NCI-H1092 treated with DMSO at 0.1 percent for 48 hours (cell line): Measurements from ENCODE around the gene NMRK2.
A peak's percentile ranks its signal among the peaks of the same experiment; 100 is the strongest.
"Not testable (repeated sequence)": the region's sequence is repeated elsewhere in the genome, so short reads cannot be mapped to it uniquely, and the experiment has no call there.

Source experiments
- DNase-seq: peaks from one replicate; lab custom pipeline; 2025; lab: John Stamatoyannopoulos, UW

Gene NMRK2

GRCh38 chr19:3964256-3965194 is 31.7 kb downstream of the NMRK2 start:
- DNase-seq: no peak

- no peak for DNase-seq
Measured at GRCh38 chr19:3966051-3967017, 33.5 kb downstream of the NMRK2 start.

- not testable (repeated sequence) for DNase-seq
Measured at GRCh38 chr19:3967983-3968382, 35.1 kb downstream of the NMRK2 start.

GRCh38 chr19:3968556-3969434 is 35.9 kb downstream of the NMRK2 start:
- no peak for DNase-seq

GRCh38 chr19:3969435-3970312 is 36.8 kb downstream of the NMRK2 start:
- no peak for DNase-seq

GRCh38 chr19:3970313-3970807 is 37.5 kb downstream of the NMRK2 start:
- DNase-seq: no peak

- DNase-seq: peak; percentile 98
Measured at GRCh38 chr19:3970808-3971598, 38.1 kb downstream of the NMRK2 start, which contains the start of gene DAPK3. TSS of gene DAPK3 (minus strand) at chr19:3971099. CDS start at chr19:3969735, 1,364 bp downstream.

GRCh38 chr19:3975144-3975543 is 42.3 kb downstream of the NMRK2 start:
- no peak for DNase-seq

GRCh38 chr19:3975637-3976087 is 42.8 kb downstream of the NMRK2 start:
- no peak for DNase-seq

GRCh38 chr19:3976495-3977241 is 43.8 kb downstream of the NMRK2 start:
- DNase-seq: no peak

GRCh38 chr19:3977242-3978143 is 44.6 kb downstream of the NMRK2 start:
- no peak for DNase-seq

- DNase-seq: no peak
Measured at GRCh38 chr19:3978145-3978544, 45.3 kb downstream of the NMRK2 start.

- DNase-seq: no peak
Measured at GRCh38 chr19:3979289-3979673, 46.4 kb downstream of the NMRK2 start.

- DNase-seq: no peak
Measured at GRCh38 chr19:3979674-3980352, 46.9 kb downstream of the NMRK2 start.

GRCh38 chr19:3980353-3981251 is 47.7 kb downstream of the NMRK2 start:
- DNase-seq: no peak

GRCh38 chr19:3981373-3981735 is 48.5 kb downstream of the NMRK2 start:
- no peak for DNase-seq
